Central memory CD4-positive, alpha-beta T cell (primary cell): Measurements from ENCODE around the gene BRAF.
"Not testable (repeated sequence)": the region's sequence is repeated elsewhere in the genome, so short reads cannot be mapped to it uniquely, and the experiment has no call there.

ENCODE experiments used
- DNase-seq: peaks from one replicate; pipeline ENCODE4 v3.0.0; 2022

BRAF gene

GRCh38 chr7:140676306-140676705, 248.4 kb downstream of the BRAF start:
- DNase-seq = no peak

GRCh38 chr7:140675726-140676125, 249.0 kb downstream of the BRAF start:
- no peak for DNase-seq

GRCh38 chr7:140674899-140675701, 249.6 kb downstream of the BRAF start:
- no peak for DNase-seq

GRCh38 chr7:140674356-140674800, 250.4 kb downstream of the BRAF start:
- DNase-seq = no peak

GRCh38 chr7:140673774-140674155, 251.0 kb downstream of the BRAF start:
- DNase-seq = no peak

GRCh38 chr7:140673063-140673773, 251.5 kb downstream of the BRAF start:
- DNase-seq = peak; percentile 67

- no peak for DNase-seq
These were observed 252.2 kb downstream of the BRAF start, which contains the start of gene ADCK2 for GRCh38 chr7:140672382-140673062. Gene ADCK2, plus strand, starts transcription at chr7:140672945. Its CDS starts 386 bp downstream, at chr7:140673331.

- no peak for DNase-seq
These were observed 252.8 kb downstream of the BRAF start for GRCh38 chr7:140671966-140672365.

- no peak for DNase-seq
These were observed 254.3 kb downstream of the BRAF start for GRCh38 chr7:140670343-140670935.

GRCh38 chr7:140669862-140670261, 254.9 kb downstream of the BRAF start:
- DNase-seq = not testable (repeated sequence)

- no peak for DNase-seq
These were observed 255.4 kb downstream of the BRAF start for GRCh38 chr7:140669352-140669751.
